ENCODE results near the gene THUMPD2.

The THUMPD2 gene

DNA sequence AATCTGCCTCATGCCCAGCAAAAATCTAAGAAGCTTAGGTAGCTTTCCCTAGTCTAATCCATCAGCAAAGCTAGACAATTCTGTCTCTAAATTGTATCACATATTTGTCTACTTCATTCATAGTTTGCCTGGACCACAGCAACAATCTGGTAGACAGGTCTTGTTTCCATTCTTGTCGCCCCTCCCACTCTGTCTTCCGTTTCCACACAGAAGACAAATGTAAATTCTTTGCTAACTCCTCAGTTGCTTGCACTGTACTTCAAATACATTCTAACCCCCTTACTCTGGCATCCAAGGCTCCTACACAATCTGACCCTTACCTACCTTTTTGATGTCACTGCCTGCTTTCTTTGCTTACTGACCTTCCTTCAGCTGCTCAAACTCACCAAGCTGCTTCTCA, 40.1 kb downstream of the THUMPD2 start:
- H3K27ac ChIP-seq, result no peak overlapping the region
- ChIA-PET CTCF (interaction anchor here (0.6 to 0.7 kb wide), 2 partner anchors 36 to 548 kb away, joined by 3 to 5 read pairs; no protein-coding TSS in a partner anchor), POLR2A (ENCODE audit: low non-redundant PET) (no interaction called here)
- TF ChIP-seq, protein P1, sequence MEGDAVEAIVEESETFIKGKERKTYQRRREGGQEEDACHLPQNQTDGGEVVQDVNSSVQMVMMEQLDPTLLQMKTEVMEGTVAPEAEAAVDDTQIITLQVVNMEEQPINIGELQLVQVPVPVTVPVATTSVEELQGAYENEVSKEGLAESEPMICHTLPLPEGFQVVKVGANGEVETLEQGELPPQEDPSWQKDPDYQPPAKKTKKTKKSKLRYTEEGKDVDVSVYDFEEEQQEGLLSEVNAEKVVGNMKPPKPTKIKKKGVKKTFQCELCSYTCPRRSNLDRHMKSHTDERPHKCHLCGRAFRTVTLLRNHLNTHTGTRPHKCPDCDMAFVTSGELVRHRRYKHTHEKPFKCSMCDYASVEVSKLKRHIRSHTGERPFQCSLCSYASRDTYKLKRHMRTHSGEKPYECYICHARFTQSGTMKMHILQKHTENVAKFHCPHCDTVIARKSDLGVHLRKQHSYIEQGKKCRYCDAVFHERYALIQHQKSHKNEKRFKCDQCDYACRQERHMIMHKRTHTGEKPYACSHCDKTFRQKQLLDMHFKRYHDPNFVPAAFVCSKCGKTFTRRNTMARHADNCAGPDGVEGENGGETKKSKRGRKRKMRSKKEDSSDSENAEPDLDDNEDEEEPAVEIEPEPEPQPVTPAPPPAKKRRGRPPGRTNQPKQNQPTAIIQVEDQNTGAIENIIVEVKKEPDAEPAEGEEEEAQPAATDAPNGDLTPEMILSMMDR (conservative IDR thresholded peaks at IDR 0.05; ENCODE audit: low read depth), result no peak
- DNase-seq (ENCODE audit: low spot score), result no peak

DNA sequence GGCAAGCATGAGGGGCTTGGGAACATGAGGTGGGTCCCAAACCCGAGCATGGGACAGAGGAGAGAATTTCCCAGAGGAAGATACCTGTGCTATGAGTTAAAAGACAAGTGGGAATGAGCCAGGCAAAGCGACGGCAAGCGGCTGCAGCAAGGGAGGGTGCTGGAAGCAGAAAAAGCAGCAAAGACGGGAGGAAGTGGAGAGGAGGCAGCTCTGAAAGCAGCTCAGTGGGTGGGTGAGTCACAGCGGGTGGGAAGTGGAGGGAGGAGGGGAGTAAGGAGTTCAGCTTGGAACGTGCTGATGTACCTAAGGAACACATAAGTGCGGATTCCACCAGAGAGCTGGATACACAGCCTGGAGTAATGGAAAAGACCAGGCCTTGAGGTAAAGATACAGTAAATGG, 41.4 kb downstream of the THUMPD2 start:
- POLR2A ChIA-PET (ENCODE audit: low non-redundant PET), result no interaction called here
- H3K27ac ChIP-seq, result no peak overlapping the region
- TF ChIP-seq, protein P1 (conservative IDR thresholded peaks at IDR 0.05; ENCODE audit: low read depth), result no peak
- CTCF ChIA-PET, result no interaction called here
- DNase-seq (ENCODE audit: low spot score), result no peak

DNA sequence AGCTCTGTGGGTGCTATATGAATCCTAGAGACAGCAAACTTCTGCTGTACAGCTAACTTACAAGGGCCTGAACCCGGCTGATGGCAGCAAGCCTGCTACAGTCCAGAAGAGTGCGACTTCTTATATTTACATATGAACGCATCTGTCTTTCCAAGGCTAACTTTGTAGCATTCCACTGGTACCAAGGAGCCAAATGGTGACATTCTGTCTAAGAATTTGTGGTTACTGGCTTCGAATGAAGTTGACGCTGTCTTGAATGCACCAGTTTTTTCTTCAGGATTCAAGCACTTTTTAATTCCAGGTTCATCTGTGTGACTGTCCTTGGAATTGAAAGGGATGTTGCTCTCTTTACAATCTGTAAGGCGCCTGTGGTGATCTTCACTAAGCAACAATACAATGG, 42.4 kb downstream of the THUMPD2 start:
- no peak for DNase-seq (ENCODE audit: low spot score)
- POLR2A ChIA-PET (ENCODE audit: low non-redundant PET), result no interaction called here
- TF ChIP-seq, protein P1 (conservative IDR thresholded peaks at IDR 0.05; ENCODE audit: low read depth), result no peak
- no peak overlapping the region for H3K27ac ChIP-seq
- CTCF ChIA-PET, result no interaction called here

DNA sequence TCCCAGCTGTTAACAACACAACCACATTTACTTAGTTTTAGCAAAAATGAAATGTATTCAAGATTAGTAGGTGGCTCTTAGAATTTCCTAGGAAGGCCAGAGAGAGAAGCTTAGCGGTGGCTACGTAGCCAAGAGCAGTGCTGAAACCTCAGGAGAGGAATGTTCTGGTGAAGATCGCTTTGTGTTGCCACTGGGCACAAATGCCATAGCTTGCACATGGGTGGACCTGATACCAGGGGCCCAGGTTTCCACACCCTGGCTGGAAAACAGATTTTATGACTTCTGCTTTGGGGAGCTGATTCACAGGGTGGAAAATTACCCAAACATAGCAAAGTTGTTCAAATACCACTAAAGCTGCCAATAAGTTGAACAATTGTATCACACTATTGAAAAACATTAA, 43.4 kb downstream of the THUMPD2 start:
- ChIA-PET POLR2A (ENCODE audit: low non-redundant PET) (no interaction called here), CTCF (no interaction called here)
- TF ChIP-seq, protein P1 (conservative IDR thresholded peaks at IDR 0.05; ENCODE audit: low read depth), result no peak
- DNase-seq (ENCODE audit: low spot score), result no peak
- H3K27ac ChIP-seq, result no peak overlapping the region

DNA sequence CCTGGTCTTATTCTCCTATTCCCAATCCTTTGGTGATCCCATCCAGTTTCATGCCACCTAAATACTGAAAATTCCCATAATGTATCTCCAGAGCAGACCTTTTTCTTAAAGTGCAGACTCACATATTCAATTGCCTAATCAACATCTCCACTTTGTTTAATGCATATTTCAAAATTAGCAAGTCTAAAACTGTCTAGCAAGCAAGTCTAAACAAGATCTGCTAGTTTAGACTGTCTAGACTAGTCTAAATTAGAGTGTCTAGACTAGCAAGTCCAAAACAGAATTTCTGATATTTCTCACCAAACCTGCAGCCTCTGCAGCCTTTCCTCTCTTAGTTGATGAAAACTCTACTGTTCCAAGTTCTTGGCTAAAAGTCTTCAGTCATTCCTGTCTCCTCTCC, 44.6 kb downstream of the THUMPD2 start:
- ChIA-PET POLR2A (ENCODE audit: low non-redundant PET) (no interaction called here), CTCF (interaction anchor here (0.7 kb wide), 2 partner anchors 46 to 355 kb away, joined by 3 to 8 read pairs; no protein-coding TSS in a partner anchor)
- H3K27ac ChIP-seq, result no peak overlapping the region
- TF ChIP-seq, protein P1 (conservative IDR thresholded peaks at IDR 0.05; ENCODE audit: low read depth), result no peak
- no peak for DNase-seq (ENCODE audit: low spot score)

DNA sequence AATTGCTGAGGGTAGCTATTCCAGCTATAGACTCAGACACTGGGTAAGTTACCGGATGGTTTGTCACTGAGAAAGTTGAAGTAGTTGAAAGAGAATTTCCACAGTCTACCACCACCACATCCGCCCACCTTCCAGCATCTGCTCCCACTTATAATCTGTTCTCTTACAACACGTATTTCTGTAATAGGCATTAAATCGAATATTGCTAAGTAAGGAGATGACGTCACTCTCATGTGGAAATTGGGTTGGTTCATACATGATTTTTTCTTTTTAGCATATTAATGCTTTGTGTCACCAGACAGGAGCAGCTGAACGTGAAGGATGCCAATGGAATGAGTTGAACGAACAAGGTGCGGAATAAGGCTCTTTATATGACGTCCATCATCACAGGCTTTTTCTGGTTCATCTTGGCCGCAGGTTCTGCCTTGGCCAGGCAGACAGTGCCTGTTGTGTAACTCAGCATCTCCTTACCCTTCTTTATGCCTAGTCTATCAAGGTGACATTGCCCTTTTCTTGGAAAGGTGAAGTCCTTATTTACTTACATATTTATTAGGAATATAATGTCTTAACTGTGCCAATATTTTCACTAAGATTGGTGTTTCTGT, 45.9 kb downstream of the THUMPD2 start:
- ChIA-PET POLR2A (ENCODE audit: low non-redundant PET) (no interaction called here), CTCF (interaction anchor here (0.5 to 0.9 kb wide), 3 partner anchors 335 to 356 kb away, joined by 3 read pairs; no protein-coding TSS in a partner anchor)
- DNase-seq (ENCODE audit: low spot score), result no peak
- H3K27ac ChIP-seq, result no peak overlapping the region
- TF ChIP-seq, protein P1 (conservative IDR thresholded peaks at IDR 0.05; ENCODE audit: low read depth), result no peak
